Right lobe of liver (tissue), 4 donors: Measurements from ENCODE around the gene CAPN12.

ENCODE experiments used
- CTCF ChIP-seq, 4 donors: fragments of 200-600 bp in 3 of 4; fragments of 450-650 bp in 1 of 4; IDR thresholded peaks; one replicate each; pipeline versions ENCODE4 v1.5.1 to v1.8.0; 2016 to 2022; ENCODE audit warnings: antibody characterized with exemption in 4 of 4, mild to moderate bottlenecking in 2 of 4
- POLR2A ChIP-seq: fragments of 450-650 bp; IDR thresholded peaks from one replicate; pipeline ENCODE4 v1.6.1; 2017; ENCODE audit warnings: antibody characterized with exemption, mild to moderate bottlenecking
- donor health status: DM: no; HTN: no; CAD: no.
- donor health status: DM: no; HTN: no; CAD: no.
- donor health status: DM: no; HTN: yes; CAD: no.

GRCh38 chr19:38702278-38702677 lies 42.0 kb downstream of the CAPN12 start:
- TF ChIP-seq CTCF (IDR thresholded peaks at IDR 0.05): no peak
- no peak for TF ChIP-seq POLR2A
